Gastroesophageal sphincter (tissue), 4 donors: Measurements from ENCODE around the gene IL4I1. TPM values are rescaled to one million over a fixed set of nuclear protein-coding genes. Genes with fewer than 3 reads are reported as not detected.

ENCODE experiments used
- ATAC-seq: fragments of 150-250 bp; one replicate; pipeline ENCODE4 v1.9.1; 2016; ENCODE audit warnings: mild to moderate bottlenecking, moderate library complexity
- H3K27ac ChIP-seq, 4 donors: fragments of 200-600 bp; sonication (generic) in 3 of 4; 1 replicate in 3 of 4; 2 replicates in 1 of 4; pipeline ENCODE4 v1.5.1; 2016 to 2019
- H3K27me3 ChIP-seq: fragments of 200-600 bp; sonication (generic); one replicate; pipeline ENCODE4 v1.5.1; 2019
- H3K36me3 ChIP-seq, 2 donors: fragments of 200-600 bp; sonication (generic); one replicate each; pipeline ENCODE4 v1.5.1; 2019; ENCODE audit warnings: control low read depth in 1 of 2
- H3K4me1 ChIP-seq, 3 donors: fragments of 200-600 bp; sonication (generic); 1 replicate in 2 of 3; 2 replicates in 1 of 3; pipeline ENCODE4 v1.5.1; 2016 to 2019; ENCODE audit warnings: control low read depth in 2 of 3
- H3K4me3 ChIP-seq, 2 donors: fragments of 200-600 bp; sonication (generic); one replicate each; pipeline ENCODE4 v1.5.1; 2019; ENCODE audit warnings: mild to moderate bottlenecking in 1 of 2, moderate library complexity in 1 of 2
- H3K9me3 ChIP-seq, 3 donors: fragments of 200-600 bp; sonication (generic); one replicate each; pipeline ENCODE4 v1.5.1; 2017 to 2019; ENCODE audit warnings: control low read depth in 2 of 3
- EP300 ChIP-seq: sonication (generic); formaldehyde crosslinking; IDR thresholded peaks from one replicate; pipeline ENCODE4 v1.6.1; 2017; ENCODE audit warnings: antibody characterized with exemption, mild to moderate bottlenecking
- POLR2A ChIP-seq, 2 donors: fragments of 450-650 bp; IDR thresholded peaks; one replicate each; pipeline ENCODE4 v1.6.1; 2017; ENCODE audit warnings: antibody characterized with exemption in 2 of 2, mild to moderate bottlenecking in 2 of 2, moderate library complexity in 1 of 2
- POLR2AphosphoS5 ChIP-seq: sonication (generic); formaldehyde crosslinking; IDR thresholded peaks from one replicate; pipeline ENCODE4 v1.6.1; 2017; ENCODE audit warnings: antibody characterized with exemption
- WGBS, 2 donors: methylation state at CpG; one replicate each; pipeline ENCODE4 v1.1.5; 2018; ENCODE audit warnings: low coverage in 1 of 2; 5-methylcytosine and 5-hydroxymethylcytosine counted together
- total RNA-seq, 4 donors: library from RNA; depleted of rRNA; stranded (reverse); fragments of >200 nt; gene quantifications; one replicate each; pipeline ENCODE4 v1.1.0, GENCODE V29; 2016
- TF ChIP-seq, protein P1 (sequence below), 4 experiments: fragments of 200-600 bp in 2 of 4; fragments of 450-650 bp in 2 of 4; sonication (generic) in 1 of 4; IDR thresholded peaks; one replicate each; pipeline ENCODE4 v1.5.1; 2017 to 2019; ENCODE audit warnings: antibody characterized with exemption in 4 of 4, mild to moderate bottlenecking in 2 of 4, moderate library complexity in 2 of 4

The IL4I1 gene
- total RNA-seq, 4 donors from 2014 or later: 0.39 to 1.2 TPM; not detected in 2

GRCh38 chr19:49875177-49875576, 21.5 kb downstream of the IL4I1 start:
- no peaks in the 10 kb centered on the region for H3K9me3 ChIP-seq
- WGBS, 2 donors: 88% methylated on average over 2 of the region's 4 CpGs; no CpG with 5 or more reads in 1 of the 2 donors
- peak overlapping the region in 1 of 2 donors; percentile 88 for H3K4me3 ChIP-seq
- ATAC-seq: no peak
- H3K36me3 ChIP-seq: peaks cover 0 to 55% of the 10 kb centered on the region in 2 donors
- H3K4me1 ChIP-seq: peaks cover 0 to 69% (median 23%) of the 10 kb centered on the region in 3 donors
- H3K27ac ChIP-seq: peak overlapping the region in 3 of 4 donors; percentile 98 to 100 (median 100)
- H3K27me3 ChIP-seq: no peaks in the 10 kb centered on the region
- no peak for TF ChIP-seq POLR2AphosphoS5
- TF ChIP-seq EP300: no peak
- TF ChIP-seq POLR2A (IDR thresholded peaks at IDR 0.05): no peak
- TF ChIP-seq, protein P1, sequence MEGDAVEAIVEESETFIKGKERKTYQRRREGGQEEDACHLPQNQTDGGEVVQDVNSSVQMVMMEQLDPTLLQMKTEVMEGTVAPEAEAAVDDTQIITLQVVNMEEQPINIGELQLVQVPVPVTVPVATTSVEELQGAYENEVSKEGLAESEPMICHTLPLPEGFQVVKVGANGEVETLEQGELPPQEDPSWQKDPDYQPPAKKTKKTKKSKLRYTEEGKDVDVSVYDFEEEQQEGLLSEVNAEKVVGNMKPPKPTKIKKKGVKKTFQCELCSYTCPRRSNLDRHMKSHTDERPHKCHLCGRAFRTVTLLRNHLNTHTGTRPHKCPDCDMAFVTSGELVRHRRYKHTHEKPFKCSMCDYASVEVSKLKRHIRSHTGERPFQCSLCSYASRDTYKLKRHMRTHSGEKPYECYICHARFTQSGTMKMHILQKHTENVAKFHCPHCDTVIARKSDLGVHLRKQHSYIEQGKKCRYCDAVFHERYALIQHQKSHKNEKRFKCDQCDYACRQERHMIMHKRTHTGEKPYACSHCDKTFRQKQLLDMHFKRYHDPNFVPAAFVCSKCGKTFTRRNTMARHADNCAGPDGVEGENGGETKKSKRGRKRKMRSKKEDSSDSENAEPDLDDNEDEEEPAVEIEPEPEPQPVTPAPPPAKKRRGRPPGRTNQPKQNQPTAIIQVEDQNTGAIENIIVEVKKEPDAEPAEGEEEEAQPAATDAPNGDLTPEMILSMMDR (IDR thresholded peaks at IDR 0.05): no peak

GRCh38 chr19:49874503-49875157, 22.1 kb downstream of the IL4I1 start:
- peaks cover 0 to 50% of the 10 kb centered on the region in 2 donors for H3K36me3 ChIP-seq
- H3K27me3 ChIP-seq: no peaks in the 10 kb centered on the region
- 86 to 93% methylated on average over 5 to 8 of the region's 11 CpGs for WGBS, 2 donors
- no peaks in the 10 kb centered on the region for H3K9me3 ChIP-seq
- no peak for ATAC-seq
- H3K4me3 ChIP-seq: no peak overlapping the region
- TF ChIP-seq POLR2A (IDR thresholded peaks at IDR 0.05): no peak
- TF ChIP-seq, protein P1 (IDR thresholded peaks at IDR 0.05): no peak
- TF ChIP-seq EP300: no peak
- H3K27ac ChIP-seq: peak overlapping the region in 1 of 4 donors; percentile 100
- peaks cover 0 to 71% (median 26%) of the 10 kb centered on the region in 3 donors for H3K4me1 ChIP-seq

GRCh38 chr19:49873834-49874233, 22.9 kb downstream of the IL4I1 start:
- Histone ChIP-seq H3K9me3 (no peaks in the 10 kb centered on the region), H3K4me1 (peaks cover 0 to 68% (median 25%) of the 10 kb centered on the region in 3 donors), H3K36me3 (peaks cover 0 to 42% of the 10 kb centered on the region in 2 donors), H3K27ac (no peak overlapping the region), H3K4me3 (no peak overlapping the region), H3K27me3 (no peaks in the 10 kb centered on the region)
- TF ChIP-seq EP300: no peak
- TF ChIP-seq, protein P1 (IDR thresholded peaks at IDR 0.05): no peak
- no peak for TF ChIP-seq POLR2A (IDR thresholded peaks at IDR 0.05)
- TF ChIP-seq POLR2AphosphoS5: no peak
- no peak for ATAC-seq
- WGBS, 2 donors: 82 to 89% methylated on average over 2 to 6 of the region's 10 CpGs

GRCh38 chr19:49873129-49873521, 23.6 kb downstream of the IL4I1 start:
- Histone ChIP-seq H3K4me3 (no peak overlapping the region), H3K4me1 (peaks cover 0 to 68% (median 25%) of the 10 kb centered on the region in 3 donors), H3K36me3 (peaks cover 0 to 42% of the 10 kb centered on the region in 2 donors), H3K27me3 (no peaks in the 10 kb centered on the region), H3K27ac (no peak overlapping the region), H3K9me3 (no peaks in the 10 kb centered on the region)
- WGBS, 2 donors: 87% methylated on average over 6 of the region's 29 CpGs; no CpG with 5 or more reads in 1 of the 2 donors
- TF ChIP-seq POLR2A (IDR thresholded peaks at IDR 0.05) (no peak), POLR2AphosphoS5 (no peak), EP300 (no peak)
- TF ChIP-seq, protein P1 (IDR thresholded peaks at IDR 0.05): no peak
- no peak for ATAC-seq
